LNCaP clone FGC (cell line): ENCODE results near the gene RDM1.
"Not testable (repeated sequence)": the region's sequence is repeated elsewhere in the genome, so short reads cannot be mapped to it uniquely, and the experiment has no call there.

Experiments
- DNase-seq: peaks from one replicate; pipeline ENCODE4 v3.0.0-alpha.2; 2011; ENCODE audit warnings: low read depth
- H3K4me3 ChIP-seq: 2 replicates; pipeline ENCODE4 v1.5.1; 2011; ENCODE audit warnings: mild to moderate bottlenecking, low read depth, low read length, control low read depth
- TF ChIP-seq, protein P1 (sequence below): IDR thresholded peaks from 2 replicates; pipeline ENCODE4 v1.5.1; 2012; ENCODE audit warnings: mild to moderate bottlenecking; ENCODE audit not compliant: control insufficient read depth, insufficient read depth; ENCODE audit errors: extremely low read depth

The RDM1 gene

DNA sequence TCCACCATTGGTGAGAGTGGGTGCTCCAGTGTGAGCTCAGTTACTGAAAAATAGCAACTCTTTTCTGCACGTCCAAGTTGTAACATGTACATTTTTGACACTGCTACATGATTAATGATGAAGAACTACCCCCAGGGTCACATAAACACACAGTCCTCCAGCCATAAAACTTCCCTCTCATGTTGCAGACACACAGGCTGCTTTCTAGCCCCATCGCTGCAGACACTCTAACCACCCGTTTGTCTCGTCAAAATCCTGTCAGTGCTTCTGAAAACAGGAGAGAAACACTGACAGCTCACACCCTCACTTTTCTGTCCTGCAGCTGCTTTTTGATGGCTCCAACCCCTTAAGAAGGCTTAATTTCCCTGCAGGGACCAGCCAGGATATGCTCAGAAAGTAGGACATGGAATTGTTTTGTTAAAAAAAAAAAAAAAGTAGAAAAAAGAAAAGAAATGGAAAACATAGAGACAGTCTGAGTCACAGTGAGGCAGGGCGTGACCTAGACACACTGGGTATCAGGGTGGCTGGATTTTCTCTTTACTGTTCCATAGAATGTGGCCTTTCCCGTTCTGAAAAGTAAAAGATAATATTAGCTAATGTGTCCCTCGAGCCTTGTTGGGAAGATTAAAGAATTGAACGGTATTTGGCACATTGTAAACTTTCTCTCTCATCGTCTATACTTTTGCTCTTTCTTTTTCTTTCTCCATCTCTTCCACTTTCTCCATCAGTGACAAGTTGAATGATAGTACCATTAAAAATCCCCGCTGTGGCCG lies 29.7 kb downstream of the RDM1 start:
- TF ChIP-seq, protein P1, sequence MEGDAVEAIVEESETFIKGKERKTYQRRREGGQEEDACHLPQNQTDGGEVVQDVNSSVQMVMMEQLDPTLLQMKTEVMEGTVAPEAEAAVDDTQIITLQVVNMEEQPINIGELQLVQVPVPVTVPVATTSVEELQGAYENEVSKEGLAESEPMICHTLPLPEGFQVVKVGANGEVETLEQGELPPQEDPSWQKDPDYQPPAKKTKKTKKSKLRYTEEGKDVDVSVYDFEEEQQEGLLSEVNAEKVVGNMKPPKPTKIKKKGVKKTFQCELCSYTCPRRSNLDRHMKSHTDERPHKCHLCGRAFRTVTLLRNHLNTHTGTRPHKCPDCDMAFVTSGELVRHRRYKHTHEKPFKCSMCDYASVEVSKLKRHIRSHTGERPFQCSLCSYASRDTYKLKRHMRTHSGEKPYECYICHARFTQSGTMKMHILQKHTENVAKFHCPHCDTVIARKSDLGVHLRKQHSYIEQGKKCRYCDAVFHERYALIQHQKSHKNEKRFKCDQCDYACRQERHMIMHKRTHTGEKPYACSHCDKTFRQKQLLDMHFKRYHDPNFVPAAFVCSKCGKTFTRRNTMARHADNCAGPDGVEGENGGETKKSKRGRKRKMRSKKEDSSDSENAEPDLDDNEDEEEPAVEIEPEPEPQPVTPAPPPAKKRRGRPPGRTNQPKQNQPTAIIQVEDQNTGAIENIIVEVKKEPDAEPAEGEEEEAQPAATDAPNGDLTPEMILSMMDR = no peak
- H3K4me3 ChIP-seq = no peak overlapping the region
- no peak for DNase-seq

DNA sequence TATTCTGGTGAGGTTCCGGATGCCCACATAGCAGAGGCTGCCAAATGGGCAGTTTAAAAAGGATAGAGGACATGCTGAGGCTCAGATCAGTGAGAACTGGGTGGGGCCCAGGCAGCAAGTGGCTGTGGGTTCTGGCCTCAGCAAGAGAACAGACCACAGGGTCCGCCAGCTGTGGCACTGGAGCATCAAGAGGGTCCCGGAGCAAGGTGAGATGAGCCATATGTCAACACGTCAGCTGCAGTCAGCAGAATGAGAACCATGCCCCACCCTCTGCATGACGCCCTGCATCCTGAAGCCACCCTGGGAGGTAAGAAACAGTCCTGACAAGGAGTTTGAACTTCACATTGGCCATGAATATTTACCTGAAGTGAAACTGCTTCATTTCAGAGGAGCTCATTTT lies 30.3 kb downstream of the RDM1 start:
- no peak overlapping the region for H3K4me3 ChIP-seq
- no peak for DNase-seq
- TF ChIP-seq, protein P1 = no peak

DNA sequence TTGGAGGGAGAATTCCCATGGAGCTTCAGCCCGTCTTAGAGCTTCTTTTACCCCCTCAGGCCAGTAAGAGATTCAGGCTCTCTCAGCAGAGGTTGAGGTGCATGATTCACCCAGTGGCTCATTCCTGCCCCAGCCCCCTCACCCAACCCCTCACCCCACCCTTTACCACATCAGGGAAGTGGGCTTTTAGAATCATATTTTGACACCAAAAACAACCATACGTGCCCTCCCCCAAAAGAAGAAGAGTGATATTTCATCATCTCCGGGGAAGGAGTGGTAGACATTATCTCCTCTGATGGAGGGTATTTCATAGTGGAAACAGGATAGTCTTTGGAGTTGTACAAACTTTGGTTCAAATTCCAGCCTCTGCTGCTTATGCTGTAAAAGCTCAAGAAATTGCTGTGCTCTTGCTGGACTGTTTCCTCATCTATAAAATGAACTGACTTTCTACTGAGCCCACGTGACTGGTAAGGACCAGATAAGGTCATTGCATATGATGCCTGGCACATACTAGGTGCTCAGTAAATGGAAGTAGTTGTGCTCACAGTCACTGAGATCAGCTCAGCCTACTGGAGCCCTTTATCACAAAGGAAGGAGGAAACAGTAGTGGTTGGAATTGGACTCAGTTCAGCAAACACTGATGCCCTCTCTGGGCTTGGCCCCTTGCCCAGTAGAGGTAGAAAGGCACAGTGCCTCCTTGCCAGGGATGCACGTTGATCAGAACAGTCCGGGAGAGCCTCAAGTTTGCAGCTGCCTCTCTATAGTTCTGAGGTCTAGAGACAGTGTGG lies 32.1 kb downstream of the RDM1 start:
- TF ChIP-seq, protein P1 = no peak
- peak; percentile 70 for DNase-seq
- no peak overlapping the region for H3K4me3 ChIP-seq

DNA sequence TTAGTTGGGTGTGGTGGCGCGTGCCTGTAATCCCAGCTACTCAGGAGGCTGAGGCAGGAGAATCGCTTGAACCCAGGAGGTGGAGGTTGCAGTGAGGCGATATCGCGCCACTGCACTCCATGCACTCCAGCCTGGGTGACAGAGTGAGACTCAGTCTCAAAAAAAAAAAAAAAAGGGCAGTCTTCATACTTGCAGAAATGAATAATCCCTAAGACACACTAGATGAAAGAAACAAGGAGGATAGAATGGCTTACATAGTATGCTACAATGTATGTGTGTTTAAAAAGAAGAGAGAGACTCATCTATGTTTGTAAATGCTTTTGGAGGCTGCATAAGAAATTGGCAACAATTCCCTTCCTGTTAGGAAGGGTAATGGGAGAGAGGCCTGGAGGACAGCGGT lies 32.8 kb downstream of the RDM1 start:
- DNase-seq, H3K4me3 ChIP-seq: not testable (repeated sequence)

DNA sequence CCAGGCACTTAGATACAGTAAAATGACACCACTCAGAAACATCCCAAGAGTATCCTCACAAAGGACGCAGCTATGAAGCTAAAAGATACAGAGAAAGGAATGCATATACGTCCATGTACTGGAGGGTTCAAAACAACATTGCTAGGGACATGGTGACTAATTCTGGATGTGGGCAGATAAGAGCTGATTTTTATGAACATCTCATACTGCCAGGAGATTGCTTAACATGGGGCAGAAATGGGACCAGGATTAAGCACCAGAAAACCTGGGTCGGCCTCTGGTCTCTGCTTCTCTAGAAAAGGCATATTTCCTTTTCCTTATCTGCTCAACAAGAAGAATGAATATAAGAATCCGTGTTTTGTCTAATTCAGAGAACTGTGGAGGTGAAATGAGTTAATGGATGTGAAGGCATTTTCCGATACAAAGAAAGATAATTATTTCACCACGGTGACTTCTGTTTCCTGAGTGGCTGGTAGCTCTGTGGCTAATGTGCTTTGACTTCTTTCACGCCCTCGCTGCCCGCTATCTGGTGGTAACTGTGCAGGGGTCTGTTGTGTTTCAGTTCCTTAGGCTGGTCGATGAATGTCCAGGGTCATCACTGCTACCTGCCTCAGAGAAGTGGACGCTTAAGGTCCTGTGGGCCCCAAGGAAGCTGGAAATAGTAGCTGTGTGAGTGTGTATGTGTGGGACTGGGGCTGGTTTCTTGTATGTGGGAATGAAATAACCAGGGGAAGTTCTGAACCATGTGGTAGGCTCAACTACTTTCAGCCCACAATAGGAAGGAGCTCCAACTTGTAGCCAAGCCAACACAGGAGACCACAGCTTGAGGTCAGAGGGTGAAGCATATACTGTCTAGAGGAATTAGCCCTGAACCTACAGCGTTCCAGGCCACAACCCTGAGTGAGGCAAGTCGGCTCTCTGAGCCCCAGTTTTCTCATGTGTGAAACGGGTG lies 34.7 kb downstream of the RDM1 start:
- no peak for DNase-seq
- H3K4me3 ChIP-seq = no peak overlapping the region
- TF ChIP-seq, protein P1 = no peak

DNA sequence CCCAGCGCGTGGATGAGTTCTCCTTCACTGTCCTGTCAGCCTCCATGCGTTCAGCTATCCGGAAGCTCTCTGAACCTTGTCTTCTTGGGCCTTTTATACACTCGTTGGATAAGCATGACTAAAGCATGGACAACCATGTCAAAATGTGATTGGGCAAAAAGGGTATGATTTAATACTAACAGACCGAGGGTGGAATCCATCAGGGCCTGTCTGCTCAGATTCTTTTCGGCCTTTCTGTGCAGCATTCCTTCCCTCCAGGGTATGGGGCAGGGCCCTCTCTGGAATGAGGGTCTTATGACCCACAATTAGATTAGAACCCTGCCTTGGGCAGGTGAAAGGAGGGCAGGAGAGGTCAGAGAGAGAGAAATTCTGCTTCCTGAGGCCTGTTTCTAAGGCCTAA lies 36.4 kb downstream of the RDM1 start:
- no peak overlapping the region for H3K4me3 ChIP-seq
- TF ChIP-seq, protein P1 = no peak
- no peak for DNase-seq

DNA sequence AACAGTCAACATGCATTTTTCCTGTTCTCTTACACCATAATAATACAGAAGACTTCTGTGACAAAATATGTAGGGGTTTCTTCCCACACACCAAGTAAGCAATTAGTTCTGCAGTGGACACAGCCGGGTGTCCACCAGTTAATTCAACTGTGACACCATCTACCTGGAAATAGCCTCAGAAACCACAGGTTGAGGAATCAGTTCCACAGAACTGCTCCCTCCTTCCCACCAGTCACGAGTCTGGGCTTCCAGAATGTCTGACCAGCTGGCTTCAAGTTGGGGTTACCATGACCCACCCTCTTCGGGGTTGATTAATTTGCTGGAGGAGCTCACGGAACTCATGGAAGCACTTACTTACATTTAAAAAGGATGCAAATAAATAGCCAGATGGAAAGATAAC lies 36.8 kb downstream of the RDM1 start:
- DNase-seq = no peak
- TF ChIP-seq, protein P1 = no peak
- no peak overlapping the region for H3K4me3 ChIP-seq
